Activated B cell treated with CpG ODN at 0.5 μM for 24 hours (primary cell): ENCODE measurements around the gene APBA1. TPM values are rescaled to one million over a fixed set of nuclear protein-coding genes. Genes with fewer than 3 reads are reported as not detected.

Experiments
- ATAC-seq: fragments of 200-7000 bp; cut with Tn5 transposase; one replicate; pipeline ENCODE4 v1.10.0; 2021; ENCODE audit warnings: low read depth, mild to moderate bottlenecking, moderate library complexity
- CTCF ChIA-PET: fragments of 350-600 bp; sonication (Branson Sonifier 250); formaldehyde crosslinking; loops from one replicate; lab custom pipeline; 2021; ENCODE audit warnings: antibody characterized with exemption; lab: Charles Lee
- POLR2A ChIA-PET: fragments of 350-600 bp; sonication (Branson Sonifier 250); formaldehyde crosslinking; loops from one replicate; lab custom pipeline; 2021; ENCODE audit warnings: antibody characterized with exemption; lab: Charles Lee
- DNase-seq: peaks from one replicate; pipeline ENCODE4 v3.0.0; 2022
- H3K27ac Mint-ChIP-seq: one replicate; pipeline ENCODE4 v1.8.0; 2020; ENCODE audit warnings: mixed read lengths
- H3K27me3 Mint-ChIP-seq: one replicate; pipeline ENCODE4 v1.8.0; 2021; ENCODE audit warnings: mixed read lengths
- H3K36me3 Mint-ChIP-seq: one replicate; pipeline ENCODE4 v1.8.0; 2021; ENCODE audit warnings: low read depth, mixed read lengths
- H3K4me1 Mint-ChIP-seq: one replicate; pipeline ENCODE4 v1.8.0; 2021; ENCODE audit warnings: mixed read lengths
- H3K4me3 Mint-ChIP-seq: one replicate; pipeline ENCODE4 v1.8.0; 2020; ENCODE audit warnings: mild to moderate bottlenecking, mixed read lengths
- H3K9me3 Mint-ChIP-seq: one replicate; pipeline ENCODE4 v1.8.0; 2020; ENCODE audit warnings: mixed read lengths
- intact Hi-C: fragments of 100-400 bp; cut with micrococcal nuclease; formaldehyde crosslinking; loops from one replicate; pipeline ENCODE4 v1.15.1; 2024
- total RNA-seq: library from RNA; stranded (reverse); gene quantifications from 2 replicates; pipeline ENCODE4 v1.2.3, GENCODE V29; 2022
- TF ChIP-seq, protein P1 (sequence below): fragments of 200-600 bp; IDR thresholded peaks from one replicate; pipeline ENCODE4 v1.8.0; 2022; ENCODE audit warnings: antibody characterized with exemption, mild to moderate bottlenecking

The APBA1 gene
- total RNA-seq, 1 donor from 2014 or later: not detected

DNA sequence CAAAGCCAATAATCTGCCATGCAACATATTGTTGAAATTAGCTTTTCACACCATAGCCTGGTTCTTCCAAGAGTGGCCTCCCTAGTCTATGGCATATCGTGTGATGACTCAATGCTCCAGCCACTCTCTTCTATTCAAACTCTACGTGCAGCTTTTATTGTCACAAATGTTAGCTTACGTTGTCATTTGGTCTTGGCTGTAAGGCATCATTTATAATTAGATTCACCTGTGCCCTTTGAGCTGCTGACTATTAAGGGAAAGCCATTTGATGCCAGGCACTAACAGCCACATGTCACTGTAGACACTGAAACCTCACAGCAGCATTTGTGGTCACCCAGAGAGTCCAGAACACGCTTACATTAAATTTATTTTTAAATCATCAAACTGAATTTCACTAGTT is 66.8 kb downstream of the APBA1 start:
- Mint-ChIP-seq H3K4me3 (no peak overlapping the region), H3K9me3 (no peaks in the 10 kb centered on the region), H3K27ac (no peak overlapping the region), H3K27me3 (no peaks in the 10 kb centered on the region), H3K36me3 (no peaks in the 10 kb centered on the region), H3K4me1 (no peaks in the 10 kb centered on the region)
- ChIA-PET POLR2A (no interaction called here), CTCF (no interaction called here)
- no peak for ATAC-seq
- TF ChIP-seq, protein P1, sequence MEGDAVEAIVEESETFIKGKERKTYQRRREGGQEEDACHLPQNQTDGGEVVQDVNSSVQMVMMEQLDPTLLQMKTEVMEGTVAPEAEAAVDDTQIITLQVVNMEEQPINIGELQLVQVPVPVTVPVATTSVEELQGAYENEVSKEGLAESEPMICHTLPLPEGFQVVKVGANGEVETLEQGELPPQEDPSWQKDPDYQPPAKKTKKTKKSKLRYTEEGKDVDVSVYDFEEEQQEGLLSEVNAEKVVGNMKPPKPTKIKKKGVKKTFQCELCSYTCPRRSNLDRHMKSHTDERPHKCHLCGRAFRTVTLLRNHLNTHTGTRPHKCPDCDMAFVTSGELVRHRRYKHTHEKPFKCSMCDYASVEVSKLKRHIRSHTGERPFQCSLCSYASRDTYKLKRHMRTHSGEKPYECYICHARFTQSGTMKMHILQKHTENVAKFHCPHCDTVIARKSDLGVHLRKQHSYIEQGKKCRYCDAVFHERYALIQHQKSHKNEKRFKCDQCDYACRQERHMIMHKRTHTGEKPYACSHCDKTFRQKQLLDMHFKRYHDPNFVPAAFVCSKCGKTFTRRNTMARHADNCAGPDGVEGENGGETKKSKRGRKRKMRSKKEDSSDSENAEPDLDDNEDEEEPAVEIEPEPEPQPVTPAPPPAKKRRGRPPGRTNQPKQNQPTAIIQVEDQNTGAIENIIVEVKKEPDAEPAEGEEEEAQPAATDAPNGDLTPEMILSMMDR: no peak
- intact Hi-C loops: no loop called here
- DNase-seq: no peak

DNA sequence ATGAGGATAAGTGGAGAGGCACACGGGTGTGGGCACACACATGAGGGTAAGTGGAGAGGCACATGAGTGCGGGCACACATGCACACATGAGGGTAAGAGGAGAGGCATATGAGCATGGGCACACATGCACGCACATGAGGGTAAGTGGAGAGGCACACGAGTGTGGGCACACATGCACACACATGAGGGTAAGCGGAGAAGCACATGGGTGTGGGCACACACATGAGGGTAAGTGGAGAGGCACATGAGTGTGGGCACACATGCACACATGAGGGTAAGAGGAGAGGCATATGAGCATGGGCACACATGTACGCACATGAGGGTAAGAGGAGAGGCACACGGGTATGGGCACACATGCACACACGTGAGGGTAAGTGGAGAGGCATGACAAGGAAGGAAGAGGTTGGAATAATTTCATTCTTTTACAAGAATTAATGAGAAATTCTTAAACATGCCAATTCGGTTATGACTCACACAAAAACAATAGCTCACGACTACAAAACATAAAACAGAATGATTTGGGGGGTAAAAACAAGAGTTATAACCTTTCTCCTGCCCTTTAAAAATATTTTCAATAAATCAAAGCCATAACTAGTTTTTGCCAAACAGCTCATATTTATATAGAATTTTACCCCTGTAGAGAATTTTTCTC is 67.5 kb downstream of the APBA1 start:
- Mint-ChIP-seq H3K36me3 (no peaks in the 10 kb centered on the region), H3K4me1 (no peaks in the 10 kb centered on the region)
- POLR2A ChIA-PET: no interaction called here

DNA sequence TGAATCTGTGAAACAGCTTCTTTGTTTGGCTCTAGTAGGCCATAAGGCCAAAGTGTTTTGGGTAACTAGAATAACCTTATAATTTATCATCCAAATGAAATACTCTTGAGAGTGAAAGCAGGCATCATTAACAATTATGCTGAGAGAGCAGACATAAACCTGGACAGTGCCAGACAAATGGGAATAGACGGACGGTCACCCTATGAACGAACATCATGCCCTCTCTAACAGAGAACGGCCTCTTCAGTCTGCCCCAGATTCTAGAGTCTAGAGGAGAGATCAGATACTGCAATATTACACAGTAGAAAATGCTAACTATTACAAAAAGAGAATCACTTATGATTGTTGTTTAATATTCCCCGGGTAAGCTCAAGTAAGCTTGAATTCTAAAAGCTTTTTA is 68.5 kb downstream of the APBA1 start:
- H3K36me3 Mint-ChIP-seq: no peaks in the 10 kb centered on the region
- no peak overlapping the region for H3K27ac Mint-ChIP-seq
- TF ChIP-seq, protein P1: no peak
- H3K9me3 Mint-ChIP-seq: no peaks in the 10 kb centered on the region
- ChIA-PET CTCF (no interaction called here), POLR2A (no interaction called here)
- H3K4me3 Mint-ChIP-seq: no peak overlapping the region
- no peak for ATAC-seq
- H3K27me3 Mint-ChIP-seq: peaks cover 4% of the 10 kb centered on the region
- intact Hi-C loops: no loop called here
- H3K4me1 Mint-ChIP-seq: no peaks in the 10 kb centered on the region
- DNase-seq: no peak

More for the DNA sequence above, 67.5 kb downstream of the APBA1 start:
- ATAC-seq (no peak), DNase-seq (no peak)
- CTCF ChIA-PET: no interaction called here
- intact Hi-C loops: no loop called here
- no peak overlapping the region for H3K27ac Mint-ChIP-seq
- no peak overlapping the region for H3K4me3 Mint-ChIP-seq
- H3K9me3 Mint-ChIP-seq: no peaks in the 10 kb centered on the region
- TF ChIP-seq, protein P1: no peak
- H3K27me3 Mint-ChIP-seq: peaks cover 4% of the 10 kb centered on the region

GRCh38 chr9:69602773-69603172 is 69.4 kb downstream of the APBA1 start:
- CTCF ChIA-PET: no interaction called here
- intact Hi-C loops: no loop called here
- H3K27ac Mint-ChIP-seq: no peak overlapping the region

GRCh38 chr9:69601698-69602097 is 70.5 kb downstream of the APBA1 start:
- Mint-ChIP-seq H3K4me1 (no peaks in the 10 kb centered on the region), H3K9me3 (no peaks in the 10 kb centered on the region), H3K27ac (no peak overlapping the region), H3K36me3 (no peaks in the 10 kb centered on the region), H3K4me3 (no peak overlapping the region), H3K27me3 (peaks cover 4% of the 10 kb centered on the region)
- POLR2A ChIA-PET: no interaction called here
- CTCF ChIA-PET: no interaction called here
- ATAC-seq (no peak), DNase-seq (no peak)
- TF ChIP-seq, protein P1: no peak
- intact Hi-C loops: no loop called here

More at GRCh38 chr9:69602773-69603172, 69.4 kb downstream of the APBA1 start:
- ATAC-seq (no peak), DNase-seq (no peak)
- Mint-ChIP-seq H3K27me3 (peaks cover 4% of the 10 kb centered on the region), H3K9me3 (no peaks in the 10 kb centered on the region), H3K4me3 (no peak overlapping the region), H3K4me1 (no peaks in the 10 kb centered on the region), H3K36me3 (no peaks in the 10 kb centered on the region)
- POLR2A ChIA-PET: no interaction called here
- TF ChIP-seq, protein P1: no peak
